Stimulated activated naive CD8-positive, alpha-beta T cell treated with anti-CD3 and anti-CD28 coated beads, Interleukin-15, Interleukin-2, amounts not matched to agents 100 ng/mL and 50 ng/mL, for 24 hours (primary cell): ENCODE results near the gene QRFP.

Source experiments
- H3K27ac Mint-ChIP-seq: one replicate; pipeline ENCODE4 v1.8.0; 2021; ENCODE audit warnings: mild to moderate bottlenecking, mixed read lengths
- H3K27me3 Mint-ChIP-seq: one replicate; pipeline ENCODE4 v1.8.0; 2021; ENCODE audit warnings: mixed read lengths
- H3K36me3 Mint-ChIP-seq: one replicate; pipeline ENCODE4 v1.8.0; 2021; ENCODE audit warnings: low read depth, mixed read lengths
- H3K4me1 Mint-ChIP-seq: one replicate; pipeline ENCODE4 v1.8.0; 2021; ENCODE audit warnings: low read depth, mixed read lengths
- H3K4me3 Mint-ChIP-seq: one replicate; pipeline ENCODE4 v1.8.0; 2021; ENCODE audit warnings: mild to moderate bottlenecking, mixed read lengths
- H3K9me3 Mint-ChIP-seq: one replicate; pipeline ENCODE4 v1.8.0; 2021; ENCODE audit warnings: mixed read lengths

The QRFP gene

GRCh38 chr9:130927338-130927737, 30.7 kb upstream of the QRFP start:
- peaks cover 17% of the 10 kb centered on the region for H3K27me3 Mint-ChIP-seq
- no peaks in the 10 kb centered on the region for H3K9me3 Mint-ChIP-seq
- no peaks in the 10 kb centered on the region for H3K4me1 Mint-ChIP-seq
- no peak overlapping the region for H3K4me3 Mint-ChIP-seq
- H3K36me3 Mint-ChIP-seq: no peaks in the 10 kb centered on the region
- no peak overlapping the region for H3K27ac Mint-ChIP-seq

GRCh38 chr9:130925050-130925678, 28.6 kb upstream of the QRFP start:
- Mint-ChIP-seq H3K4me3 (no peak overlapping the region), H3K4me1 (no peaks in the 10 kb centered on the region), H3K27ac (no peak overlapping the region), H3K36me3 (no peaks in the 10 kb centered on the region), H3K9me3 (no peaks in the 10 kb centered on the region), H3K27me3 (peaks cover 11% of the 10 kb centered on the region)

GRCh38 chr9:130924448-130924788, 27.8 kb upstream of the QRFP start:
- H3K27ac Mint-ChIP-seq: no peak overlapping the region
- H3K4me3 Mint-ChIP-seq: no peak overlapping the region
- H3K27me3 Mint-ChIP-seq: peaks cover 8% of the 10 kb centered on the region
- H3K9me3 Mint-ChIP-seq: no peaks in the 10 kb centered on the region
- no peaks in the 10 kb centered on the region for H3K4me1 Mint-ChIP-seq
- no peaks in the 10 kb centered on the region for H3K36me3 Mint-ChIP-seq

GRCh38 chr9:130923611-130924447, 27.2 kb upstream of the QRFP start:
- H3K4me1 Mint-ChIP-seq: no peaks in the 10 kb centered on the region
- no peaks in the 10 kb centered on the region for H3K36me3 Mint-ChIP-seq
- peaks cover 8% of the 10 kb centered on the region for H3K27me3 Mint-ChIP-seq
- H3K9me3 Mint-ChIP-seq: no peaks in the 10 kb centered on the region
- no peak overlapping the region for H3K27ac Mint-ChIP-seq
- no peak overlapping the region for H3K4me3 Mint-ChIP-seq

- Mint-ChIP-seq H3K9me3 (no peaks in the 10 kb centered on the region), H3K27ac (no peak overlapping the region), H3K36me3 (no peaks in the 10 kb centered on the region), H3K27me3 (peaks cover 8% of the 10 kb centered on the region), H3K4me1 (no peaks in the 10 kb centered on the region), H3K4me3 (no peak overlapping the region)
Observed at GRCh38 chr9:130922893-130923610, 26.4 kb upstream of the QRFP start.

GRCh38 chr9:130921989-130922892, 25.6 kb upstream of the QRFP start:
- H3K27ac Mint-ChIP-seq: no peak overlapping the region
- H3K27me3 Mint-ChIP-seq: peaks cover 8% of the 10 kb centered on the region
- H3K9me3 Mint-ChIP-seq: no peaks in the 10 kb centered on the region
- no peak overlapping the region for H3K4me3 Mint-ChIP-seq
- no peaks in the 10 kb centered on the region for H3K36me3 Mint-ChIP-seq
- H3K4me1 Mint-ChIP-seq: no peaks in the 10 kb centered on the region

GRCh38 chr9:130921300-130921988, 24.8 kb upstream of the QRFP start:
- H3K4me1 Mint-ChIP-seq: no peaks in the 10 kb centered on the region
- peaks cover 8% of the 10 kb centered on the region for H3K27me3 Mint-ChIP-seq
- no peaks in the 10 kb centered on the region for H3K9me3 Mint-ChIP-seq
- no peaks in the 10 kb centered on the region for H3K36me3 Mint-ChIP-seq
- no peak overlapping the region for H3K4me3 Mint-ChIP-seq
- H3K27ac Mint-ChIP-seq: no peak overlapping the region

GRCh38 chr9:130920762-130921299, 24.2 kb upstream of the QRFP start:
- Mint-ChIP-seq H3K4me3 (no peak overlapping the region), H3K27ac (no peak overlapping the region), H3K27me3 (peaks cover 8% of the 10 kb centered on the region), H3K9me3 (no peaks in the 10 kb centered on the region), H3K36me3 (no peaks in the 10 kb centered on the region), H3K4me1 (no peaks in the 10 kb centered on the region)

GRCh38 chr9:130920233-130920632, 23.6 kb upstream of the QRFP start:
- no peak overlapping the region for H3K27ac Mint-ChIP-seq
- H3K4me3 Mint-ChIP-seq: no peak overlapping the region
- no peaks in the 10 kb centered on the region for H3K36me3 Mint-ChIP-seq
- no peaks in the 10 kb centered on the region for H3K9me3 Mint-ChIP-seq
- peaks cover 8% of the 10 kb centered on the region for H3K27me3 Mint-ChIP-seq
- H3K4me1 Mint-ChIP-seq: no peaks in the 10 kb centered on the region

- no peaks in the 10 kb centered on the region for H3K9me3 Mint-ChIP-seq
- H3K27me3 Mint-ChIP-seq: peaks cover 8% of the 10 kb centered on the region
- no peaks in the 10 kb centered on the region for H3K36me3 Mint-ChIP-seq
- H3K4me3 Mint-ChIP-seq: no peak overlapping the region
- no peaks in the 10 kb centered on the region for H3K4me1 Mint-ChIP-seq
- no peak overlapping the region for H3K27ac Mint-ChIP-seq
Observed at GRCh38 chr9:130919559-130920145, 23.0 kb upstream of the QRFP start.

GRCh38 chr9:130918826-130919558, 22.4 kb upstream of the QRFP start:
- Mint-ChIP-seq H3K27ac (no peak overlapping the region), H3K9me3 (no peaks in the 10 kb centered on the region), H3K4me1 (no peaks in the 10 kb centered on the region), H3K27me3 (peaks cover 8% of the 10 kb centered on the region), H3K4me3 (no peak overlapping the region), H3K36me3 (no peaks in the 10 kb centered on the region)

GRCh38 chr9:130918101-130918825, 21.7 kb upstream of the QRFP start:
- H3K27ac Mint-ChIP-seq: no peak overlapping the region
- H3K27me3 Mint-ChIP-seq: peaks cover 8% of the 10 kb centered on the region
- no peak overlapping the region for H3K4me3 Mint-ChIP-seq
- no peaks in the 10 kb centered on the region for H3K36me3 Mint-ChIP-seq
- no peaks in the 10 kb centered on the region for H3K4me1 Mint-ChIP-seq
- H3K9me3 Mint-ChIP-seq: no peaks in the 10 kb centered on the region
